H9 (cell line): ENCODE measurements around the gene MUC21. TPM values are rescaled to one million over a fixed set of nuclear protein-coding genes. Genes with fewer than 3 reads are reported as not detected.

Experiments used
- DNase-seq: peaks from one replicate; pipeline ENCODE4 v3.0.0-alpha.2; 2017
- H2AFZ ChIP-seq: one replicate; pipeline ENCODE4 v1.6.1; 2013; ENCODE audit warnings: mild to moderate bottlenecking, low read length, control low read depth, moderate library complexity
- H2AK5ac ChIP-seq: 2 replicates; pipeline ENCODE4 v1.6.1; 2013; ENCODE audit warnings: low read length, control low read depth, mixed read lengths; ENCODE audit not compliant: insufficient read length
- H2BK120ac ChIP-seq: one replicate; pipeline ENCODE4 v1.6.1; 2013; ENCODE audit warnings: low read depth, mild to moderate bottlenecking, low read length, control low read depth, inconsistent platforms; ENCODE audit not compliant: poor library complexity, severe bottlenecking
- H2BK12ac ChIP-seq: 2 replicates; pipeline ENCODE4 v1.6.1; 2013; ENCODE audit warnings: low read length, control low read depth, mixed read lengths, low read depth; ENCODE audit not compliant: insufficient read length
- H2BK15ac ChIP-seq: 2 replicates; pipeline ENCODE4 v1.6.1; 2013; ENCODE audit warnings: low read depth, low read length, control low read depth
- H2BK20ac ChIP-seq: one replicate; pipeline ENCODE4 v1.6.1; 2013; ENCODE audit warnings: low read depth, mild to moderate bottlenecking, low read length, control low read depth, inconsistent platforms; ENCODE audit not compliant: poor library complexity, severe bottlenecking
- H2BK5ac ChIP-seq: 2 replicates; pipeline ENCODE4 v1.6.1; 2013; ENCODE audit warnings: low read length, control low read depth, mixed read lengths; ENCODE audit not compliant: insufficient read length
- H3K14ac ChIP-seq: 2 replicates; pipeline ENCODE4 v1.6.1; 2013; ENCODE audit warnings: low read length, control low read depth; ENCODE audit not compliant: insufficient read depth
- H3K18ac ChIP-seq: 2 replicates; pipeline ENCODE4 v1.6.1; 2013; ENCODE audit warnings: low read depth, mild to moderate bottlenecking, mixed read lengths, low read length, control low read depth; ENCODE audit not compliant: insufficient read length
- H3K23ac ChIP-seq: 2 replicates; pipeline ENCODE4 v1.6.1; 2013; ENCODE audit warnings: low read length, control low read depth, mixed read lengths, low read depth; ENCODE audit not compliant: insufficient read length
- H3K23me2 ChIP-seq: 2 replicates; pipeline ENCODE4 v1.6.1; 2013; ENCODE audit warnings: low read depth, mild to moderate bottlenecking, mixed read lengths, low read length, control low read depth; ENCODE audit not compliant: insufficient read length, poor library complexity, severe bottlenecking
- H3K27ac ChIP-seq: 2 replicates; pipeline ENCODE4 v1.5.1; 2013; ENCODE audit warnings: low read length, control low read depth, mixed read lengths, low read depth; ENCODE audit not compliant: insufficient read length
- H3K27me3 ChIP-seq: 2 replicates; pipeline ENCODE4 v1.6.1; 2013; ENCODE audit warnings: low read length, control low read depth, inconsistent platforms; ENCODE audit not compliant: insufficient read depth
- H3K4ac ChIP-seq: 2 replicates; pipeline ENCODE4 v1.6.1; 2013; ENCODE audit warnings: low read depth, mild to moderate bottlenecking, control low read depth, inconsistent platforms, low read length, moderate library complexity
- H3K4me1 ChIP-seq: 2 replicates; pipeline ENCODE4 v1.6.1; 2013; ENCODE audit warnings: low read length, control low read depth, inconsistent platforms; ENCODE audit not compliant: insufficient read depth
- H3K4me2 ChIP-seq: 2 replicates; pipeline ENCODE4 v1.6.1; 2013; ENCODE audit warnings: low read length, control low read depth, mixed read lengths; ENCODE audit not compliant: insufficient read length, insufficient read depth
- H3K56ac ChIP-seq: 2 replicates; pipeline ENCODE4 v1.6.1; 2013; ENCODE audit warnings: low read depth, mild to moderate bottlenecking, mixed read lengths, low read length, control low read depth; ENCODE audit not compliant: insufficient read length
- H3K79me1 ChIP-seq: 2 replicates; pipeline ENCODE4 v1.6.1; 2013; ENCODE audit warnings: low read depth, mild to moderate bottlenecking, moderate library complexity, low read length, control low read depth, inconsistent platforms; ENCODE audit not compliant: insufficient read depth, poor library complexity, severe bottlenecking
- H3K79me2 ChIP-seq: 2 replicates; pipeline ENCODE4 v1.6.1; 2013; ENCODE audit warnings: low read length, control low read depth, inconsistent platforms; ENCODE audit not compliant: insufficient read depth
- H3K9ac ChIP-seq: 2 replicates; pipeline ENCODE4 v1.6.1; 2013; ENCODE audit warnings: low read length, control low read depth, mixed read lengths; ENCODE audit not compliant: insufficient read length; ENCODE audit errors: extremely low read depth
- H3K9me3 ChIP-seq: one replicate; pipeline ENCODE4 v1.6.1; 2013; ENCODE audit warnings: low read depth, low read length, inconsistent platforms; ENCODE audit not compliant: control insufficient read depth
- H3T11ph ChIP-seq: one replicate; pipeline ENCODE4 v1.6.1; 2013; ENCODE audit warnings: mild to moderate bottlenecking, low read length, control low read depth, inconsistent platforms
- H4K20me1 ChIP-seq: one replicate; pipeline ENCODE4 v1.6.1; 2013; ENCODE audit not compliant: control insufficient read depth, insufficient read length, insufficient read depth
- H4K5ac ChIP-seq: 2 replicates; pipeline ENCODE4 v1.6.1; 2013; ENCODE audit warnings: low read depth, mild to moderate bottlenecking, mixed read lengths, low read length, control low read depth; ENCODE audit not compliant: insufficient read length
- H4K8ac ChIP-seq: replicated peaks from 2 replicates; pipeline ENCODE4 v1.6.1; 2013; ENCODE audit warnings: low read length, control low read depth, mixed read lengths, low read depth; ENCODE audit not compliant: insufficient read length
- H4K91ac ChIP-seq: 2 replicates; pipeline ENCODE4 v1.6.1; 2013; ENCODE audit warnings: low read depth, mild to moderate bottlenecking, moderate library complexity, mixed read lengths, low read length, control low read depth; ENCODE audit not compliant: insufficient read length
- H3K27ac Mint-ChIP-seq, 3 experiments: 2 replicates in 2 of 3; 3 replicates in 1 of 3; pipeline ENCODE4 v1.8.0; 2020 to 2021; ENCODE audit warnings: mixed read lengths in 3 of 3, mild to moderate bottlenecking in 1 of 3, moderate library complexity in 1 of 3
- H3K27me3 Mint-ChIP-seq: 2 replicates; pipeline ENCODE4 v1.8.0; 2021; ENCODE audit warnings: low read depth, mild to moderate bottlenecking, moderate library complexity, mixed read lengths
- H3K36me3 Mint-ChIP-seq, 3 experiments: 2 replicates in 2 of 3; 3 replicates in 1 of 3; pipeline ENCODE4 v1.8.0; 2020 to 2021; ENCODE audit warnings: low read depth in 3 of 3, mixed read lengths in 3 of 3; ENCODE audit not compliant: insufficient read depth in 1 of 3
- H3K4me1 Mint-ChIP-seq, 2 experiments: 2 replicates each; pipeline ENCODE4 v1.8.0; 2020; ENCODE audit warnings: mixed read lengths in 2 of 2
- H3K4me3 Mint-ChIP-seq, 2 experiments: 2 replicates in 1 of 2; 3 replicates in 1 of 2; pipeline ENCODE4 v1.8.0; 2020 to 2021; ENCODE audit warnings: mild to moderate bottlenecking in 2 of 2, mixed read lengths in 2 of 2, moderate library complexity in 1 of 2
- H3K9me3 Mint-ChIP-seq, 2 experiments: 2 replicates in 1 of 2; 3 replicates in 1 of 2; pipeline ENCODE4 v1.8.0; 2020; ENCODE audit warnings: mild to moderate bottlenecking in 2 of 2, mixed read lengths in 2 of 2, moderate library complexity in 1 of 2
- WGBS: extraction: QIAGEN DNeasy Blood & Tissue Kit; methylation state at CpG from one replicate; pipeline ENCODE4 v1.1.7; 2013; ENCODE audit warnings: missing lambda C conversion rate, low lambda C conversion rate, mixed read lengths; ENCODE audit not compliant: insufficient read length; ENCODE audit errors: extremely low coverage; 5-methylcytosine and 5-hydroxymethylcytosine counted together
- total RNA-seq: library from RNA; stranded (reverse); gene quantifications from 2 replicates; pipeline ENCODE4 v1.2.1, GENCODE V29; 2021
- TF ChIP-seq, protein P1 (sequence below): fragments of 200-600 bp; sonication (generic); conservative IDR thresholded peaks from 3 replicates; pipeline ENCODE4 v1.8.0; 2021; ENCODE audit warnings: antibody characterized with exemption, mild to moderate bottlenecking

MUC21 gene
- total RNA-seq, 1 experiment from 2014 or later: not detected

DNA sequence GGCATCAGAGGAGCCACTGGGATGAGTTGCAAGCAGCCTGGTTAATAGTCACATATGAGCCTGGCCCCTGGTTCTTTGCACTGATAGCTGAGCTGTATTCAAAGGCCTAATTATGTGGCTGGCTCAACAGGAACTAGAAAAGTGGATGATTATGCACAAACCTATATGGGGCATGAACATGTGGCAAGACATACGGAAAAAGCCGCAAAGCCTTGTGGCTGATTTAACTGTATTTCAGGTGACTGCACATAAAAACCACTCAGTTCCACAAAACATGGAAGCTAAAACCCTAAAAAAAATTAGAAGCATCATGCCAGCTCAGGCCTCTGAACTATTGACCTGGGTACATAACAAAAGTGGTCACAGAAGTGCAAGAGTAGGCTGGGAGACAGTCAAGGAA, 13.8 kb downstream of the MUC21 start:
- no peak overlapping the region for H2BK120ac ChIP-seq
- no peak overlapping the region for H3K18ac ChIP-seq
- no peak for DNase-seq
- H3K79me1 ChIP-seq: no peaks in the 10 kb centered on the region
- Mint-ChIP-seq H3K4me1 (no peaks in the 10 kb centered on the region), H3K27me3 (peaks cover 2% of the 10 kb centered on the region), H3K36me3 (peaks cover 2 to 7% (median 7%) of the 10 kb centered on the region in 3 experiments; a peak in 6 of 7 replicates), H3K4me3 (no peak overlapping the region), H3K27ac (no peak overlapping the region), H3K9me3 (peaks cover 12 to 18% of the 10 kb centered on the region in 2 experiments)
- H2BK20ac ChIP-seq: no peak overlapping the region
- no peaks in the 10 kb centered on the region for H3K23me2 ChIP-seq
- WGBS: no CpG with 5 or more reads among the region's 2 CpGs
- H3K27me3 ChIP-seq: no peaks in the 10 kb centered on the region
- H4K20me1 ChIP-seq: no peaks in the 10 kb centered on the region
- H3K14ac ChIP-seq: no peak overlapping the region
- no peak overlapping the region for H3K4ac ChIP-seq
- H4K91ac ChIP-seq: no peak overlapping the region
- H2BK12ac ChIP-seq: no peak overlapping the region
- H2BK15ac ChIP-seq: no peak overlapping the region
- TF ChIP-seq, protein P1, sequence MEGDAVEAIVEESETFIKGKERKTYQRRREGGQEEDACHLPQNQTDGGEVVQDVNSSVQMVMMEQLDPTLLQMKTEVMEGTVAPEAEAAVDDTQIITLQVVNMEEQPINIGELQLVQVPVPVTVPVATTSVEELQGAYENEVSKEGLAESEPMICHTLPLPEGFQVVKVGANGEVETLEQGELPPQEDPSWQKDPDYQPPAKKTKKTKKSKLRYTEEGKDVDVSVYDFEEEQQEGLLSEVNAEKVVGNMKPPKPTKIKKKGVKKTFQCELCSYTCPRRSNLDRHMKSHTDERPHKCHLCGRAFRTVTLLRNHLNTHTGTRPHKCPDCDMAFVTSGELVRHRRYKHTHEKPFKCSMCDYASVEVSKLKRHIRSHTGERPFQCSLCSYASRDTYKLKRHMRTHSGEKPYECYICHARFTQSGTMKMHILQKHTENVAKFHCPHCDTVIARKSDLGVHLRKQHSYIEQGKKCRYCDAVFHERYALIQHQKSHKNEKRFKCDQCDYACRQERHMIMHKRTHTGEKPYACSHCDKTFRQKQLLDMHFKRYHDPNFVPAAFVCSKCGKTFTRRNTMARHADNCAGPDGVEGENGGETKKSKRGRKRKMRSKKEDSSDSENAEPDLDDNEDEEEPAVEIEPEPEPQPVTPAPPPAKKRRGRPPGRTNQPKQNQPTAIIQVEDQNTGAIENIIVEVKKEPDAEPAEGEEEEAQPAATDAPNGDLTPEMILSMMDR: no peak
- no peak overlapping the region for H3K4me2 ChIP-seq
- H3T11ph ChIP-seq: no peak overlapping the region
- no peaks in the 10 kb centered on the region for H3K9me3 ChIP-seq
- no peak overlapping the region for H3K27ac ChIP-seq
- no peak overlapping the region for H3K56ac ChIP-seq
- no peak overlapping the region for H2AFZ ChIP-seq
- H3K9ac ChIP-seq: no peak overlapping the region
- no peaks in the 10 kb centered on the region for H3K79me2 ChIP-seq
- H4K8ac ChIP-seq: no peak overlapping the region
- no peak overlapping the region for H2BK5ac ChIP-seq
- H4K5ac ChIP-seq: no peak overlapping the region
- no peaks in the 10 kb centered on the region for H3K4me1 ChIP-seq
- no peak overlapping the region for H3K23ac ChIP-seq
- H2AK5ac ChIP-seq: no peak overlapping the region
